MM.1S (cell line): ENCODE data around the gene NDUFS7.

Experiments
- DNase-seq: peaks from one replicate; pipeline ENCODE4 v3.0.0-alpha.2; 2015
- H2AFZ ChIP-seq: fragments of 300-600 bp; sonication (generic); 2 replicates; pipeline ENCODE4 v1.6.0; 2016; ENCODE audit warnings: antibody characterized with exemption, low read length
- H3F3A ChIP-seq: fragments of 300-600 bp; sonication (generic); 2 replicates; pipeline ENCODE4 v1.6.1; 2016; ENCODE audit warnings: mild to moderate bottlenecking, antibody characterized with exemption, low read length, moderate library complexity, mixed read lengths; ENCODE audit not compliant: insufficient read depth
- H3K27ac ChIP-seq: fragments of 300-600 bp; sonication (generic); 2 replicates; pipeline ENCODE4 v1.5.1; 2016; ENCODE audit warnings: mild to moderate bottlenecking, low read length
- H3K27me3 ChIP-seq: fragments of 300-600 bp; sonication (generic); replicated peaks from 2 replicates; pipeline ENCODE4 v1.6.0; 2016; ENCODE audit warnings: low read length; ENCODE audit not compliant: insufficient read depth
- H3K36me3 ChIP-seq: fragments of 300-600 bp; sonication (generic); replicated peaks from 2 replicates; pipeline ENCODE4 v1.6.1; 2016; ENCODE audit warnings: mild to moderate bottlenecking, low read length, mixed read lengths; ENCODE audit not compliant: insufficient read depth
- H3K4me1 ChIP-seq: fragments of 300-600 bp; sonication (generic); 2 replicates; pipeline ENCODE4 v1.6.1; 2016; ENCODE audit warnings: low read length, mixed read lengths
- H3K4me2 ChIP-seq: fragments of 300-600 bp; sonication (generic); 2 replicates; pipeline ENCODE4 v1.6.0; 2016; ENCODE audit warnings: low read depth, low read length
- H3K4me3 ChIP-seq: fragments of 300-600 bp; sonication (generic); 2 replicates; pipeline ENCODE4 v1.5.1; 2016; ENCODE audit warnings: low read length, mixed read lengths
- H3K79me2 ChIP-seq: fragments of 300-600 bp; sonication (generic); 2 replicates; pipeline ENCODE4 v1.6.1; 2016; ENCODE audit warnings: mixed run types, low read length, mixed read lengths
- H3K9ac ChIP-seq: fragments of 300-600 bp; sonication (generic); 2 replicates; pipeline ENCODE4 v1.6.1; 2016; ENCODE audit warnings: low read length, mixed read lengths
- H3K9me2 ChIP-seq: fragments of 300-600 bp; sonication (generic); replicated peaks from 2 replicates; pipeline ENCODE4 v1.6.1; 2016; ENCODE audit warnings: mild to moderate bottlenecking, low read length, mixed read lengths; ENCODE audit not compliant: insufficient read depth
- H3K9me3 ChIP-seq: fragments of 300-600 bp; sonication (generic); replicated peaks from 2 replicates; pipeline ENCODE4 v1.6.1; 2016; ENCODE audit warnings: mild to moderate bottlenecking, low read length, mixed read lengths; ENCODE audit not compliant: insufficient read depth
- H4K20me1 ChIP-seq: fragments of 300-600 bp; sonication (generic); 2 replicates; pipeline ENCODE4 v1.6.1; 2016; ENCODE audit warnings: mild to moderate bottlenecking, low read length, moderate library complexity, mixed read lengths; ENCODE audit not compliant: insufficient read depth
- CTCF ChIP-seq: fragments of 300-600 bp; sonication (generic); IDR thresholded peaks from 2 replicates; pipeline ENCODE4 v1.5.1; 2016; ENCODE audit warnings: antibody characterized with exemption, low read length, mixed read lengths
- EZH2 ChIP-seq: fragments of 300-600 bp; sonication (generic); optimal IDR thresholded peaks from 2 replicates; pipeline ENCODE3; 2017; ENCODE audit warnings: low read depth, mild to moderate bottlenecking, antibody characterized with exemption, low read length, mixed read lengths
- EZH2phosphoT487 ChIP-seq: fragments of 300-600 bp; sonication (generic); IDR thresholded peaks from 2 replicates; pipeline ENCODE4 v1.6.1; 2018; ENCODE audit warnings: antibody characterized with exemption, low read length

The NDUFS7 gene

DNA sequence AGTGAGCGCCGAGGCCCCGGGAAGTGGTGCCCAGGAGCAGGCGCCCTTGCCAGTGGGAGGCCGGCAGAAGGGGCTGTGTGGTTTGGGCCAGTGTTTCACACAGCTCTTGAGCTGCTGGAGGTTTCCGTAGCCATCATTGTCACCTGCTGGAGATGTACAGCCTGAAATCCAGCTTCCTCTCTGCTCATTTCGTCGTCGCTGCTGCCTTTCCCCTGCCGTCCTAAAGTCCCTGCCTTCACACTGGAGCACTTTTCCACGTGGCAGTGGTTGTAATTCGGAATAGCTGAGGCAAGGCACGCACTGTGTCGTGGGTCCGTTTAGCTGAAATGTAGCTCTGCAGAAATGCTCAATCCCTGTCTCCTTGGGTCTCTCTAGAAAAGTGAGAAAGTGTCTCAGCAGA, 36.9 kb downstream of the NDUFS7 start:
- Histone ChIP-seq H3K4me2 (no peak overlapping the region), H3K4me1 (no peaks in the 10 kb centered on the region), H3K9me2 (no peaks in the 10 kb centered on the region), H4K20me1 (peaks cover 42% of the 10 kb centered on the region), H3K9ac (no peak overlapping the region), H3K79me2 (peaks cover 97% of the 10 kb centered on the region), H3K4me3 (no peak overlapping the region), H3F3A (peaks cover 4% of the 10 kb centered on the region; the same call in 1 of the 2 replicates), H3K27ac (no peak overlapping the region), H3K9me3 (no peaks in the 10 kb centered on the region), H2AFZ (no peak overlapping the region), H3K27me3 (no peaks in the 10 kb centered on the region), H3K36me3 (peaks cover 51% of the 10 kb centered on the region)
- no peak for DNase-seq
- no peak for TF ChIP-seq EZH2
- TF ChIP-seq CTCF: no peak
- TF ChIP-seq EZH2phosphoT487: no peak

- Histone ChIP-seq H3K9me2 (no peaks in the 10 kb centered on the region), H3F3A (peaks cover 4% of the 10 kb centered on the region; the same call in 1 of the 2 replicates), H4K20me1 (peaks cover 36% of the 10 kb centered on the region), H3K4me2 (no peak overlapping the region), H3K27ac (no peak overlapping the region), H3K27me3 (no peaks in the 10 kb centered on the region), H2AFZ (no peak overlapping the region), H3K9ac (no peak overlapping the region), H3K9me3 (no peaks in the 10 kb centered on the region), H3K4me3 (no peak overlapping the region), H3K79me2 (peaks cover 97% of the 10 kb centered on the region), H3K4me1 (no peaks in the 10 kb centered on the region), H3K36me3 (peaks cover 49% of the 10 kb centered on the region)
- TF ChIP-seq CTCF (no peak), EZH2phosphoT487 (no peak), EZH2 (no peak)
- no peak for DNase-seq
These were observed 37.7 kb downstream of the NDUFS7 start for GRCh38 chr19:1421218-1421957.

DNA sequence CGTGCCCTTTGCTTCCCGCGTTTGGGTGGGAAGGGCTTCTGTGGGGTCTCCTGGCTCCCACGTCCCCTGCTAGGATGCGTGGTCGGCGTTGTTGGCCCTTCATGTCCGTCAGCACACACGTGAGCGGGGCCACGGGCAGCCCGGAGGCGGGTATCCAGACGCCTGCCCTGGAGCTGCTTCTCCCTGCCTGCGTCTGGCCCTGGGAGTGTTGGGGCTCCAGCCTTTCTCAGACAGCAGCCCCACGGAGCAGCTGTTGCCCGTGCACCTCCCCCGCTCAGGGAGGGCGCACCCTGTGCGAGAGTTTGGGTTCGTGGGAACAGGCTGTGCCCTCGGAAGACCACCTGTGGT, 38.2 kb downstream of the NDUFS7 start:
- Histone ChIP-seq H4K20me1 (peaks cover 30% of the 10 kb centered on the region), H3K9ac (no peak overlapping the region), H2AFZ (no peak overlapping the region), H3F3A (peaks cover 4% of the 10 kb centered on the region; the same call in 1 of the 2 replicates), H3K36me3 (peaks cover 47% of the 10 kb centered on the region), H3K4me3 (no peak overlapping the region), H3K4me2 (no peak overlapping the region), H3K27ac (no peak overlapping the region), H3K9me2 (no peaks in the 10 kb centered on the region), H3K9me3 (no peaks in the 10 kb centered on the region), H3K4me1 (no peaks in the 10 kb centered on the region), H3K27me3 (no peaks in the 10 kb centered on the region), H3K79me2 (peaks cover 96% of the 10 kb centered on the region)
- TF ChIP-seq CTCF (no peak), EZH2 (no peak), EZH2phosphoT487 (no peak)
- DNase-seq: no peak
